HK-2 (cell line): Measurements from ENCODE around the gene MUC20.
"Not testable (repeated sequence)": the region's sequence is repeated elsewhere in the genome, so short reads cannot be mapped to it uniquely, and the experiment has no call there.

Source experiments
- DNase-seq: peaks from one replicate; pipeline ENCODE4 v3.0.0-alpha.2; 2018; ENCODE audit not compliant: unreplicated experiment

Gene MUC20

DNA sequence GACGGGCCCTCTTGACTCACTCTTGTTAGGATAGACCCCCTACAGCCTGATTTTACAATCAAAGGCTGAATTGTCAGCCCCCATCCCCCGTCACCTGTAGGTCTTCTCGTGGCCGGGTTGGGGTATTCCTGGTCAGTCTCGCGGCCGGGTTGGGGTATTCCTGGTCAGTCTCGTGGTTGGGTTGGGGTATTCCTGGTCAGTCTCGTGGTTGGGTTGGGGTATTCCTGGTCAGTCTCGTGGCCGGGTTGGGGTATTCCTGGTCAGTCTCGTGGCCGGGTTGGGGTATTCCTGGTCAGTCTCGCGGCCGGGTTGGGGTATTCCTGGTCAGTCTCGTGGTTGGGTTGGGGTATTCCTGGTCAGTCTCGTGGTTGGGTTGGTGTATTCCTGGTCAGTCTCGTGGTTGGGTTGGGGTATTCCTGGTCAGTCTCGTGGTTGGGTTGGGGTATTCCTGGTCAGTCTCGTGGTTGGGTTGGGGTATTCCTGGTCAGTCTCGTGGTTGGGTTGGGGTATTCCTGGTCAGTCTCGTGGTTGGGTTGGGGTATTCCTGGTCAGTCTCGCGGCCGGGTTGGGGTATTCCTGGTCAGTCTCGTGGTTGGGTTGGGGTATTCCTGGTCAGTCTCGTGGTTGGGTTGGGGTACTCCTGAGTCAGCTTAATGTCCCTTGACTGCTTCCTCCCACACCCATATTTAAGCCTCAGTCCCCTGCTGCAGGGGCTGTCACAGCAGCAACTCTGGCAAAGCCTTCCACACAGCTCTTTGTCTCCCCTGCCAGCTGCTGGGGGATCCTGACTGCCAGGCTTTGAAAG lies 50.3 kb downstream of the MUC20 start:
- DNase-seq, result not testable (repeated sequence)

- DNase-seq, result no peak
Observed at GRCh38 chr3:195771646-195772300, 51.0 kb downstream of the MUC20 start.

DNA sequence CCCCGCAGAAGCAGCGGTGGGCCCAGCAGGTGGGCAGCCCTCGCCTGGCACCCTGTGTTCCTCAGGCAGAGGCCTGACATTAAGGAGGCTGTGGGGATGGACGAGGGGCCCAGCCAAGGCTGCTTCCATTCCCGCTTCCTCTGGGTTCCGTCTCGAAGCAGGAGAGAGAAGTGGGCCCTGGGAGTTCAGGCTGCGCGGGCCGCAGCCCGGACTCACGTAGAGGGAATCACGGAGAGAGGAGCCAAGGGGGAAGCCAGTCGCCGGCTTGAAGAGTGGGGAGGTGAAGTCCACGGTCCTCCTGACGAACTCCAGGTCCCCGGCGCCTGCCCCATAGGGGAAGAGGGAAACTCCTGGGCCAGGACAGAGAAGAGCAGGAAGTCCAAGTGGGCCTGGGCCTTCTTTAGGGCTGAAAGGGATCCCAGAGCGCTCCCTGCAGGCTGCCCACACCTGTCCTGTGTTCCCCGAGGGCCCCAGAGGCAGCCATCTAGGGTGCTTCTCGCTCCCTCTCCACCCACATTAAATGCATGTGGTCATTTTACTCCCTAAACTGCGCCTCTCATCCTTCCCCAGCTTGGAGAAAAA lies 53.3 kb downstream of the MUC20 start:
- no peak for DNase-seq

DNA sequence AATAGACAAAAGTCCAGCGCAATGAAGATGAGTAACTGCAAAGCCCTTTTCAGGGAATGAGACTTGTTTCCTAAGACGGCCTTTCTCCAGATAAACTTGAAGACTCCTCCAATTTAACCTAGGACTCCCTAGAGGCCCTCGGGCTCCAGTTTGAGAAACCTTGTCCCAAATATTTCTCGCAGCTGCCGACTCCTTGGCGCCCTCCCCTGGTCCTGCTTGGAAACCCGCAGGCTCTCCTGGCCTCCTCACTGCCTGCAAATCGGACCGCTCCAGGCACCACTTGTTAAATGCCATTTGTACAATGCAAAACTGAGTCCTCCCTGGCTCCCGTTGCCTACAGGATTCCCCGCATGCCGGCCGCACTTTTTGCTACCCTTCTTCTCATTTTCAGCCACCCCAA lies 54.1 kb downstream of the MUC20 start:
- DNase-seq, result peak; percentile 34

- no peak for DNase-seq
Observed at GRCh38 chr3:195777975-195778374, 57.2 kb downstream of the MUC20 start.

DNA sequence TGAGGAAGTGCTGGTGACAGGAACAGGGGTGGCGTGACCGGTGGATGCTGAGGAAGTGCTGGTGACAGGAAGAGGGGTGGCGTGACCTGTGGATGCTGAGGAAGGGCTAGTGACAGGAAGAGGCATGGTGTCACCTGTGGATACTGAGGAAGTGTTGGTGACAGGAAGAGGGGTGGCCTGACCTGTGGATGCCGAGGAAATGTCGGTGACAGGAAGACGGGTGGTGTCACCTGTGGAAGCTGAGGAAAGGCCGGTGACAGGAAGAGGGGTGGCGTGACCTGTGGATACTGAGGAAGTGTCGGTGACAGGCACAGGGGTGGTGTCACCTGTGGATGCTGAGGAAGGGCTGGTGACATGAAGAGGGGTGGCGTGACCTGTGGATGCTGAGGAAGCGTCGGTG lies 60.5 kb downstream of the MUC20 start:
- not testable (repeated sequence) for DNase-seq
